GM19025 (cell line): ENCODE data around the gene HKDC1.
"Not testable (repeated sequence)": the region's sequence is repeated elsewhere in the genome, so short reads cannot be mapped to it uniquely, and the experiment has no call there.

Source experiments
- ATAC-seq: cut with Tn5 transposase; IDR thresholded peaks from one replicate; pipeline ENCODE4 v1.9.1; 2021; ENCODE audit warnings: mild to moderate bottlenecking, low read depth, moderate library complexity; ENCODE audit not compliant: unreplicated experiment

The HKDC1 gene

GRCh38 chr10:69220041-69220451, at the start of gene HKDC1:
HKDC1 (plus strand) TSS chr10:69220332; CDS start chr10:69220436, 104 bp downstream.
- ATAC-seq = no peak

GRCh38 chr10:69172241-69172982, 47.7 kb upstream of the HKDC1 start:
- ATAC-seq = no peak

- ATAC-seq = not testable (repeated sequence)
Observed at GRCh38 chr10:69175326-69175725, 44.8 kb upstream of the HKDC1 start.

- ATAC-seq = no peak
Observed at GRCh38 chr10:69176823-69177222, 43.3 kb upstream of the HKDC1 start.

GRCh38 chr10:69179089-69179742, 40.9 kb upstream of the HKDC1 start:
- ATAC-seq = peak; percentile 11

GRCh38 chr10:69179743-69180524, 40.2 kb upstream of the HKDC1 start, which contains the start of gene SUPV3L1:
SUPV3L1 (plus strand) TSS chr10:69180234; CDS start chr10:69180292, 58 bp downstream.
- ATAC-seq = peak; percentile 79

- ATAC-seq = no peak
Observed at GRCh38 chr10:69180525-69181204, 39.5 kb upstream of the HKDC1 start.

- no peak for ATAC-seq
Observed at GRCh38 chr10:69181433-69181832, 38.7 kb upstream of the HKDC1 start.

GRCh38 chr10:69182005-69182404, 38.1 kb upstream of the HKDC1 start:
- no peak for ATAC-seq

- ATAC-seq = no peak
Observed at GRCh38 chr10:69186524-69186923, 33.6 kb upstream of the HKDC1 start.

- ATAC-seq = no peak
Observed at GRCh38 chr10:69201045-69201444, 19.1 kb upstream of the HKDC1 start.

- ATAC-seq = no peak
Observed at GRCh38 chr10:69202332-69202731, 17.8 kb upstream of the HKDC1 start.

GRCh38 chr10:69208761-69209160, 11.4 kb upstream of the HKDC1 start:
- no peak for ATAC-seq

GRCh38 chr10:69209787-69210484, 10.2 kb upstream of the HKDC1 start:
- no peak for ATAC-seq

- ATAC-seq = no peak
Observed at GRCh38 chr10:69211104-69211503, 9.0 kb upstream of the HKDC1 start.

- no peak for ATAC-seq
Observed at GRCh38 chr10:69211524-69211923, 8.6 kb upstream of the HKDC1 start.

- ATAC-seq = no peak
Observed at GRCh38 chr10:69213591-69214311, 6.4 kb upstream of the HKDC1 start.

GRCh38 chr10:69214666-69215131, 5.4 kb upstream of the HKDC1 start:
- ATAC-seq = no peak
